GM12891 (cell line): ENCODE measurements around the gene DCLK2.

Experiments
- DNase-seq: peaks from one replicate; pipeline ENCODE4 v3.0.0; 2011; ENCODE audit warnings: low spot score; ENCODE audit not compliant: insufficient read length
- FAIRE-seq: peaks from 2 replicates; lab custom pipeline; 2011; peaks lifted over from hg19 to GRCh38; lab: Jason Lieb, UNC
- PAX5 ChIP-seq: IDR thresholded peaks from 2 replicates; pipeline ENCODE4 v1.6.1; 2011; ENCODE audit warnings: low read length, moderate library complexity, mild to moderate bottlenecking; ENCODE audit not compliant: insufficient read depth, severe bottlenecking
- POLR2A ChIP-seq: IDR thresholded peaks from 2 replicates; pipeline ENCODE4 v1.6.1; 2011; ENCODE audit warnings: low read depth, low read length, control low read depth
- POLR2AphosphoS5 ChIP-seq: IDR thresholded peaks from 2 replicates; pipeline ENCODE4 v1.6.1; 2011; ENCODE audit warnings: low read depth, low read length, control low read depth
- POU2F2 ChIP-seq: IDR thresholded peaks from 2 replicates; pipeline ENCODE4 v1.6.1; 2011; ENCODE audit warnings: low read depth, mild to moderate bottlenecking, control low read depth, low read length, moderate library complexity
- SPI1 ChIP-seq: IDR thresholded peaks from 2 replicates; pipeline ENCODE4 v1.6.1; 2011; ENCODE audit warnings: low read depth, low read length, control low read depth
- TAF1 ChIP-seq: IDR thresholded peaks from 2 replicates; pipeline ENCODE4 v1.6.1; 2011; ENCODE audit warnings: low read depth, low read length, control low read depth

Gene DCLK2

GRCh38 chr4:150231107-150231770, 153.0 kb downstream of the DCLK2 start:
- FAIRE-seq: no peak
- TF ChIP-seq TAF1 (no peak), POLR2AphosphoS5 (no peak), POU2F2 (no peak), SPI1 (no peak), PAX5 (no peak), POLR2A (no peak)
- no peak for DNase-seq

DNA sequence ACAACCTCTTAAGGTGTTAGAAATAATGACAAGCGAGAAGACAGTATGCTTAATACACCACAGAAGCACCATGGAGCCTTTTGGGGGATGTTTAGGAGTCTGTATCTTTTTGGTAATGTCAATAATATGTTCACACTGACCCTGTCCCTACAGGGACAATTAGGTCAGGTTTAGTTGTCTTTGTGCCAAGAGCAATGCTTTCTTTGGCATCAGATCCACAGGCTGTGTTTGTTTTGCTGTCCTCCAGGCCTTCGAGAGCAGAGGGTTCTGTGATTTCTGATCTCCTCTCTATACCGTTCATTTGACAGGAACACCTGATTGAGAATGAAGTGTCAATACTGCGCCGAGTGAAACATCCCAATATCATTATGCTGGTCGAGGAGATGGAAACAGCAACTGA, 153.8 kb downstream of the DCLK2 start:
- DNase-seq (no peak), FAIRE-seq (no peak)
- TF ChIP-seq PAX5: no peak
- TF ChIP-seq SPI1: no peak
- TF ChIP-seq POLR2A: no peak
- TF ChIP-seq POLR2AphosphoS5: no peak
- no peak for TF ChIP-seq TAF1
- no peak for TF ChIP-seq POU2F2

DNA sequence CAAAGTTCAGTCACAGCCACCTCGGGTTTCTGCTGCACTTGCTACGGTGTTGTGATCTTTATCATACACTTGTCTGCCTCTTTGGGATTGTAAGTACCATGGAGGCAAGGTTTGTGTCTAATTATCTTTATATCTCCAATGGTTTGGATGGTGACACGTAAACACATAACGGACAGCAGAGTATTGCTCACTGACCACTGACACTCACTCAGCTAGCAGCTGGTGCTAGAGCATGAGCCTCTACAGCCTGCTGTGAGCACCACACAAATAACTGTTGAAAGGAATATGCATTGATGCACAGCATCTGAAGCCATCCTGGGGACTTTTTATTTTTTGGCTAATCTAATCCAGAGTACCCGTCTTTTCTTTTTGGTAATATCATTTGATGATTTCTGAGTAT, 156.0 kb downstream of the DCLK2 start:
- FAIRE-seq (no peak), DNase-seq (no peak)
- TF ChIP-seq PAX5: no peak
- no peak for TF ChIP-seq POU2F2
- TF ChIP-seq TAF1: no peak
- TF ChIP-seq SPI1: no peak
- TF ChIP-seq POLR2A: no peak
- no peak for TF ChIP-seq POLR2AphosphoS5

DNA sequence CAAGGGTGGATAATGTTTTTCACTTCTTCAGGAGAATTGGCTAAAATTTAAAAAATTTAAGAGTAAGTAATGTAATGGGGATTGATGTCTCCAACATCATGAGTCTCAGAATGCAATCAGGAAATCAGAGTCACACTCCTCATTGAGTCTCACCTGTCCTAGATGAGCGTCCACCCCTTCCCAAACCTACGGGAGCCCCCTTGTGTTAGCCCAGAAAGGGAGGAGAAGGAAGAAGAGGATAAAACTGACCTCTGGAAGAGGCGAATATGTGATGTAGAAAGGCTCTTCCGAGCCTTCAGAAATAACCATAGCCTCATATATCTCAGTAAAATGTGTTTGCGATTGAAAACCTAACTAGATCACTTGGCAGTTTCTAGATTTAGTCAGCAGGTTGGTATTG, 157.1 kb downstream of the DCLK2 start:
- FAIRE-seq (no peak), DNase-seq (no peak)
- TF ChIP-seq SPI1 (no peak), POLR2AphosphoS5 (no peak), POU2F2 (no peak), PAX5 (no peak), TAF1 (no peak), POLR2A (no peak)

GRCh38 chr4:150235808-150236271, 157.6 kb downstream of the DCLK2 start:
- TF ChIP-seq POLR2A: no peak
- TF ChIP-seq POLR2AphosphoS5: no peak
- no peak for TF ChIP-seq POU2F2
- no peak for TF ChIP-seq SPI1
- no peak for TF ChIP-seq PAX5
- no peak for TF ChIP-seq TAF1
- no peak for DNase-seq

DNA sequence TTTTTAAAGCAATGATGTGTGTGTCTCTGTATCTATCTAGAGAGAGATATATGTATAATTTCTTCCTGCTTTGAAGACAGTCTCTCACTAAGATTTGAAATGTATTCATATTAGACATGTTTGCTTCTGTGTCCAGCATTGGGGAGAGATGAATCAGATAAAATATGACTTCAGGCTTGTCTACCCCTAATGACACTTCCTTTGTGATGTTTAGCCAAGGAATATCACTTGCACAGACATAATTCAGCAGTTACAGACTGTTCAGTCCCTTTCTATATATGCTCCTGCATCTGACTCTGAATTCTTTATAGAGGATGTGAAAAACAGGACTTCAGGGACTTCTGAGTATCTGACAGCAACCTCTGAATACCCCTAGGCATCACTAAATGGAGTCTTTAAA, 158.4 kb downstream of the DCLK2 start:
- FAIRE-seq (no peak), DNase-seq (no peak)
- TF ChIP-seq POLR2A (no peak), PAX5 (no peak), POLR2AphosphoS5 (no peak), TAF1 (no peak), SPI1 (no peak), POU2F2 (no peak)

More at GRCh38 chr4:150235808-150236271, 157.6 kb downstream of the DCLK2 start:
- no peak for FAIRE-seq

- FAIRE-seq (no peak), DNase-seq (no peak)
- TF ChIP-seq POLR2A: no peak
- TF ChIP-seq POU2F2: no peak
- TF ChIP-seq PAX5: no peak
- no peak for TF ChIP-seq POLR2AphosphoS5
Observed at GRCh38 chr4:150237110-150237872, 159.0 kb downstream of the DCLK2 start.

GRCh38 chr4:150238591-150238990, 160.3 kb downstream of the DCLK2 start:
- no peak for FAIRE-seq
- DNase-seq: no peak
- no peak for TF ChIP-seq PAX5
- TF ChIP-seq SPI1: no peak
- TF ChIP-seq TAF1: no peak
- TF ChIP-seq POLR2AphosphoS5: no peak
- no peak for TF ChIP-seq POLR2A
- TF ChIP-seq POU2F2: no peak

GRCh38 chr4:150240011-150240410, 161.8 kb downstream of the DCLK2 start:
- FAIRE-seq: no peak
- TF ChIP-seq POLR2AphosphoS5 (no peak), POLR2A (no peak), SPI1 (no peak), TAF1 (no peak), PAX5 (no peak), POU2F2 (no peak)
- no peak for DNase-seq
